ENCODE measurements around the gene FBXW8. TPM values are rescaled to one million over a fixed set of nuclear protein-coding genes. Genes with fewer than 3 reads are reported as not detected.

The FBXW8 gene
- total RNA-seq, 1 donor from 2014 or later, result 16.4 TPM

DNA sequence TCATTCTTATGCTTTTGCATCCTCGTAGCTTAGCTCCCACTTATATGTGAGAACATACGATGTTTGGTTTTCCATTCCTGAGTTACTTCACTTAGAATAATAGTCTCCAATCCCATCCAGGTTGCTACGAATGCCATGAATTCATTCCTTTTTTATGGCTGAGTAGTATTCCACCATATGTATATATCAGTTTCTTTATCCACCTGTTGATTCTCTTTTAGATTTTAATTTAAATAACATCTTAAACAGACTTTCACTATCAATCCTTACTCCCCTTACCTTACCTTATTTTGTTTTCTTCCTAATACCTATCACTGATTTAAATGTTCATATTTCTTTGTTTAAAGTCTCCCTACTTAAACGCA, 488 bp upstream of the FBXW8 start:
- DNase-seq, result no peak
- H3K27ac ChIP-seq, result no peak overlapping the region
- peaks cover 5% of the 10 kb centered on the region for H3K27me3 ChIP-seq (ENCODE audit: low read depth)
- intact Hi-C loops (cut with DNase I), result no loop called here
- no peaks in the 10 kb centered on the region for H3K9me3 ChIP-seq
- no peak for ATAC-seq
- H3K4me3 ChIP-seq, result peak overlapping the region; percentile 80
- H3K4me1 ChIP-seq, result peaks cover 9% of the 10 kb centered on the region
- TF ChIP-seq CTCF (IDR thresholded peaks at IDR 0.05), result no peak
- no peaks in the 10 kb centered on the region for H3K36me3 ChIP-seq

DNA sequence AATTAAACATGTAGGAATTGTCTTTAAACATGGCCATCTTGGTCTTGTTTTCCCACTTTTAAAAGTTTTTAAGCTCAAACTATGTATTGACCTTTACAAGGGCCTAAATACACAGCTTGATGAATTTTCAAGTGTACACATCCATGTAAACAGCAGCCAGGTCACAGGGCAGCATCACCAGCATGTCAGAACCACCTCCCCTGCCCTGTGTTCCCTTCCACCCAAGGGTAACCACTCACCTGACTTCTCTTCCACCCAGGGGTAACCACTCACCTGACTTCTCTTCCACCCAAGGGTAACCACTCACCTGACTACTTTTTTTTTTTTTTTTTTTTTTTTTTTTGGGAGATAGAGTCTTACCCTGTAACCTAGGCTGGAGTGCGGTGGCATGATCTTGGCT, 4.6 kb downstream of the FBXW8 start:
- no peak for TF ChIP-seq CTCF (IDR thresholded peaks at IDR 0.05)
- Histone ChIP-seq H3K9me3 (no peaks in the 10 kb centered on the region), H3K4me1 (peaks cover 29% of the 10 kb centered on the region), H3K27ac (no peak overlapping the region), H3K36me3 (no peaks in the 10 kb centered on the region), H3K27me3 (ENCODE audit: low read depth) (no peaks in the 10 kb centered on the region), H3K4me3 (no peak overlapping the region)
- ATAC-seq, result no peak
- DNase-seq, result no peak
- intact Hi-C loops (cut with DNase I), result no loop called here

GRCh38 chr12:116916122-116916521, 5.4 kb downstream of the FBXW8 start:
- no peak for TF ChIP-seq CTCF (IDR thresholded peaks at IDR 0.05)
- H3K4me3 ChIP-seq, result no peak overlapping the region
- no peak overlapping the region for H3K27ac ChIP-seq
- ATAC-seq (no peak), DNase-seq (no peak)
- no peaks in the 10 kb centered on the region for H3K36me3 ChIP-seq
- intact Hi-C loops (cut with DNase I), result no loop called here
- no peaks in the 10 kb centered on the region for H3K27me3 ChIP-seq (ENCODE audit: low read depth)
- no peaks in the 10 kb centered on the region for H3K9me3 ChIP-seq
- H3K4me1 ChIP-seq, result peaks cover 36% of the 10 kb centered on the region

DNA sequence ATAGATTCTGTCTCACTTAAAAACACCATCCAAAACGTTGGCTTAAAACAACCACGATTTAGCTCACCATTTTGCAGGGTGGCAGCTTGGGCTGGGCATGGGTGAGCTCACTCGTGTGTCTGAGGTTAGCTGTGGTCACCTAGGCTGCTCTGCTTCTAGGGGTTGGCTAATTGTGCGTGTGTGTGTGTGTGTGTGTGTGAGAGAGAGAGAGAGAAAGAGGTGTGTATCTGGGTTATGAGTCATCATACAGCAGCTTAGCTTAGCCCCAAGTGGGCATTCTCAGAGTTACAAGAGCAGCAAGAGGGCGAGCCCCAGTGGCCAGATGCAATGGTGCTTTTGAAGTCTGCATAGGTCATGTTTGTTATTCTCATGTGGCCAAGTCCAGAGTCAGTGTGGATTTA, 6.0 kb downstream of the FBXW8 start:
- H3K4me1 ChIP-seq, result peaks cover 32% of the 10 kb centered on the region
- no peak overlapping the region for H3K4me3 ChIP-seq
- intact Hi-C loops (cut with DNase I), result no loop called here
- H3K36me3 ChIP-seq, result no peaks in the 10 kb centered on the region
- ATAC-seq (peak; percentile 94 to 95), DNase-seq (peak; percentile 65)
- H3K27me3 ChIP-seq (ENCODE audit: low read depth), result no peaks in the 10 kb centered on the region
- no peak for TF ChIP-seq CTCF (IDR thresholded peaks at IDR 0.05)
- no peaks in the 10 kb centered on the region for H3K9me3 ChIP-seq
- no peak overlapping the region for H3K27ac ChIP-seq

DNA sequence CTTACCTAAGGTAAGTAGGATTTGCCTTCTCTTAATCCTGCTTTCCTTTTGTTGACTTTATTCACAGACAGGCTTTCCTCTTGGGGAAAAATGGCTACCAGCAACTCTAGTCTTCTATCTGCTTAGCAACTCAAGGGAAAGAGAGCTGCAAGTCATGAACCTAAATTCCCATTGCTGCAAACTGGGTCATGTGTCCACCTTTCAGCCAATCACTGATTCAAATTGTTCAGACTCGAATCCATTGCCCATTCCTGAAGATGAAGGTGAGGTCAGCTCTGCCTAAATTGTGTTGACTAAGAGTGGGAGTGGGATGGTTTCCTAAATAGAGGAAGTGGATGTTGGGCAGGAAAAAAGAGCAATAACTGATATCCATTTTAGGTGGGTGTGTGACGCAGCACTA, 7.7 kb downstream of the FBXW8 start:
- no peak overlapping the region for H3K4me3 ChIP-seq
- no peaks in the 10 kb centered on the region for H3K36me3 ChIP-seq
- peaks cover 27% of the 10 kb centered on the region for H3K4me1 ChIP-seq
- DNase-seq (no peak), ATAC-seq (no peak)
- intact Hi-C loops (cut with DNase I), result no loop called here
- H3K27me3 ChIP-seq (ENCODE audit: low read depth), result no peaks in the 10 kb centered on the region
- no peak overlapping the region for H3K27ac ChIP-seq
- no peak for TF ChIP-seq CTCF (IDR thresholded peaks at IDR 0.05)
- no peaks in the 10 kb centered on the region for H3K9me3 ChIP-seq

DNA sequence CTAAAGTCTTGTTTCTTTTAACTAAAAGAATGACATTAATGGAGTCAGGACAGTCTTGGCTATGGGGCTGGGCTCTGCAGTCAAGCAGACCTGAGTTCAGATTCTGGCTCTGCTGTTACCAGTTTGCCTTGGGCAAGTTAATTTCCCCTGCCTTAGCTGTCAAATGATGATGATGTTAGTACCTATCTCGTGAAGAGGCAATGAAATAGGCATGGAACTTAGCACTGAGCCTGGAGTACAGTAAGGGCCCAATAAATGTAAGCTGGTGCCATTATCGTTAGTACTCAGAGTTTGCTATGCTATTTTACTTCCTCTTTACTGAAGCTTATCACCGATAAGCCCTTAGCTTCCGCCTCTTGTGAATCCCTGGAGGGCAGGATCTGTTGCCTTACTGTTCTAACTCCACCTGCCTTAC, 8.5 kb downstream of the FBXW8 start:
- peaks cover 27% of the 10 kb centered on the region for H3K4me1 ChIP-seq
- no peak overlapping the region for H3K4me3 ChIP-seq
- no peak for DNase-seq
- peak; percentile 10 to 33 for ATAC-seq
- no peaks in the 10 kb centered on the region for H3K27me3 ChIP-seq (ENCODE audit: low read depth)
- H3K9me3 ChIP-seq, result no peaks in the 10 kb centered on the region
- TF ChIP-seq CTCF (IDR thresholded peaks at IDR 0.05), result no peak
- no peak overlapping the region for H3K27ac ChIP-seq
- no peaks in the 10 kb centered on the region for H3K36me3 ChIP-seq
- intact Hi-C loops (cut with DNase I), result no loop called here
